HEK293 (cell line): Measurements from ENCODE around the gene PTGER3.

Experiments
- CTCF ChIP-seq: fragments of 450-650 bp; formaldehyde crosslinking; IDR thresholded peaks from 2 replicates; pipeline ENCODE4 v1.5.1; 2016; ENCODE audit warnings: missing biosample characterization, missing genetic modification characterization
- ZNF133 ChIP-seq: fragments of 450-650 bp; formaldehyde crosslinking; IDR thresholded peaks from 2 replicates; pipeline ENCODE4 v1.5.1; 2016; ENCODE audit warnings: missing biosample characterization, missing genetic modification characterization
- ZNF274 ChIP-seq, 2 experiments: fragments of 200-500 bp in 1 of 2; fragments of 450-650 bp in 1 of 2; sonication (Bioruptor generic) in 1 of 2; formaldehyde crosslinking in 1 of 2; IDR thresholded peaks; 2 replicates each; pipeline versions ENCODE4 v1.5.1 to v1.6.1; 2014 to 2016; ENCODE audit warnings: borderline replicate concordance in 1 of 2, inconsistent platforms in 1 of 2, low read length in 1 of 2, missing biosample characterization in 1 of 2, missing genetic modification characterization in 1 of 2
- ZNF280D ChIP-seq: fragments of 450-650 bp; formaldehyde crosslinking; IDR thresholded peaks from 2 replicates; pipeline ENCODE4 v1.5.1; 2016; ENCODE audit warnings: missing biosample characterization, missing genetic modification characterization
- ZNF558 ChIP-seq: fragments of 450-650 bp; formaldehyde crosslinking; IDR thresholded peaks from 2 replicates; pipeline ENCODE4 v1.5.1; 2016; ENCODE audit warnings: missing biosample characterization, missing genetic modification characterization
- ZNF747 ChIP-seq: fragments of 450-650 bp; formaldehyde crosslinking; IDR thresholded peaks from 2 replicates; pipeline ENCODE4 v1.5.1; 2016; ENCODE audit warnings: missing biosample characterization, missing genetic modification characterization

- no peak for TF ChIP-seq ZNF558 (tag by site-specific recombination)
- TF ChIP-seq ZNF747 (tag by site-specific recombination): no peak
- no peak for TF ChIP-seq ZNF133
- TF ChIP-seq CTCF (tag by site-specific recombination): peak; percentile 44; the same call in 1 of the 2 replicates
- TF ChIP-seq ZNF274 (IDR thresholded peaks at IDR 0.05; ENCODE audit: low read length): no peak
- no peak for TF ChIP-seq ZNF274 (tag by site-specific recombination; IDR thresholded peaks at IDR 0.05; ENCODE audit: borderline replicate concordance)
- TF ChIP-seq ZNF280D (tag by site-specific recombination): no peak
These were observed 2.5 kb upstream of the PTGER3 start for GRCh38 chr1:71049951-71050598.
